PC-9 (cell line): ENCODE measurements around the gene NINL. TPM values are rescaled to one million over a fixed set of nuclear protein-coding genes. Genes with fewer than 3 reads are reported as not detected.
A peak's percentile ranks its signal among the peaks of the same experiment; 100 is the strongest.

Experiments
- BruUV-seq: library from RNA; stranded (reverse); fragments of 400-500 nt; replicated peaks from 2 replicates; lab custom pipeline; 2021; lab: Mats Ljungman, UMichigan
- CTCF ChIA-PET: fragments of 300-600 bp; sonication (Branson Sonifier 250); formaldehyde crosslinking; loops from one replicate; lab custom pipeline; 2022; ENCODE audit warnings: antibody characterized with exemption; lab: Charles Lee
- POLR2A ChIA-PET: fragments of 300-600 bp; sonication (Branson Sonifier 250); formaldehyde crosslinking; loops from one replicate; lab custom pipeline; 2022; ENCODE audit warnings: antibody characterized with exemption; ENCODE audit not compliant: unreplicated experiment; lab: Charles Lee
- DNase-seq, 2 experiments: peaks; one replicate each; pipeline versions ENCODE4 v3.0.0 to v3.0.0-alpha.2; 2015 to 2022; ENCODE audit warnings: mixed read lengths in 1 of 2
- H2AFZ ChIP-seq: fragments of 200-600 bp; sonication (generic); 2 replicates; pipeline ENCODE4 v1.8.1; 2017; ENCODE audit warnings: antibody characterized with exemption
- H3F3A ChIP-seq: fragments of 200-600 bp; sonication (generic); 2 replicates; pipeline ENCODE4 v1.8.1; 2017; ENCODE audit warnings: antibody characterized with exemption, mild to moderate bottlenecking, low read depth; ENCODE audit not compliant: insufficient read depth
- H3K27ac ChIP-seq: fragments of 200-600 bp; sonication (generic); 2 replicates; pipeline ENCODE4 v1.6.1; 2016; ENCODE audit warnings: mixed run types
- H3K27me3 ChIP-seq: fragments of 200-600 bp; sonication (generic); 2 replicates; pipeline ENCODE4 v1.6.1; 2016; ENCODE audit warnings: low read depth, mixed run types; ENCODE audit not compliant: insufficient read depth
- H3K36me3 ChIP-seq: fragments of 200-600 bp; sonication (generic); 2 replicates; pipeline ENCODE4 v1.6.1; 2016; ENCODE audit warnings: low read depth, mixed run types
- H3K4me1 ChIP-seq: fragments of 200-600 bp; sonication (generic); replicated peaks from 2 replicates; pipeline ENCODE4 v1.6.1; 2016; ENCODE audit warnings: mixed run types; ENCODE audit not compliant: insufficient read depth
- H3K4me2 ChIP-seq: fragments of 200-600 bp; sonication (generic); 2 replicates; pipeline ENCODE4 v1.6.1; 2017; ENCODE audit warnings: mixed run types
- H3K4me3 ChIP-seq: fragments of 200-600 bp; sonication (generic); 2 replicates; pipeline ENCODE4 v1.6.1; 2016; ENCODE audit warnings: mixed run types
- H3K79me2 ChIP-seq: fragments of 200-600 bp; sonication (generic); 2 replicates; pipeline ENCODE4 v1.6.1; 2017; ENCODE audit warnings: low read depth, mixed run types
- H3K9me2 ChIP-seq: fragments of 200-600 bp; sonication (generic); 2 replicates; pipeline ENCODE4 v1.8.1; 2017; ENCODE audit warnings: mild to moderate bottlenecking; ENCODE audit not compliant: insufficient read depth
- H3K9me3 ChIP-seq: fragments of 200-600 bp; sonication (generic); 2 replicates; pipeline ENCODE4 v1.8.1; 2016; ENCODE audit warnings: low read depth; ENCODE audit not compliant: insufficient read depth
- H4K20me1 ChIP-seq: fragments of 200-600 bp; sonication (generic); 2 replicates; pipeline ENCODE4 v1.8.1; 2017; ENCODE audit not compliant: insufficient read depth
- EZH2 ChIP-seq: fragments of 200-600 bp; sonication (generic); IDR thresholded peaks from 2 replicates; pipeline ENCODE4 v1.8.0; 2017; ENCODE audit warnings: antibody characterized with exemption, low read depth
- intact Hi-C: fragments of 100-400 bp; cut with micrococcal nuclease; formaldehyde crosslinking; loops from one replicate; pipeline ENCODE4 v1.10.0; 2022; ENCODE audit not compliant: unreplicated experiment
- total RNA-seq: library from RNA; stranded (reverse); gene quantifications from 2 replicates; pipeline ENCODE4 v1.2.3, GENCODE V29; 2021
- TF ChIP-seq, protein P1 (sequence below): fragments of 200-600 bp; sonication (generic); conservative IDR thresholded peaks from 2 replicates; pipeline ENCODE4 v1.6.1; 2017; ENCODE audit warnings: mixed run types, antibody characterized with exemption, mild to moderate bottlenecking, moderate library complexity

NINL gene
- total RNA-seq, 1 experiment from 2014 or later: 19.6 TPM

DNA sequence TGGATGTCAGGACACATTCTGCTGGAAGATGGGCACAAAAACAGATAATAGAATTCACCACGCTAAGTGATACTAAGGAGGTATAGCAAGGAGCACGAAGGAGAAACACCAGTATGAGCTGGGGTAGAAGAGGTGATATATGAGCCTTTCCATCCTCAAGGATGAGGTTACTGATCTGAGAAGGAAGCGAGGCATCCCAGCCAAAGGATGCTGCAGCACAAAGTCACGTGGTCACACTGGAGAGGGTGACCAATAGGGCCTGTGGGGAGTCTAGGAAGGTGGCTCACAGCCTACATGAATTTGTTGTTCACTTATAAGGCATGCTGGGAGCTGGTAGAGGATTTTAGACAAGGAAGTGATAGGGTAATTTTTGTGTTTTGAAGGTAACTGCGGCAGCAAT is 176.4 kb downstream of the NINL start:
- H3K4me3 ChIP-seq: peak overlapping the region; percentile 74; the same call in 1 of the 2 replicates
- H4K20me1 ChIP-seq: no peaks in the 10 kb centered on the region
- no TSS peak for BruUV-seq
- H2AFZ ChIP-seq: no peak overlapping the region
- peak overlapping the region; percentile 89 for H3K4me2 ChIP-seq
- TF ChIP-seq, protein P1, sequence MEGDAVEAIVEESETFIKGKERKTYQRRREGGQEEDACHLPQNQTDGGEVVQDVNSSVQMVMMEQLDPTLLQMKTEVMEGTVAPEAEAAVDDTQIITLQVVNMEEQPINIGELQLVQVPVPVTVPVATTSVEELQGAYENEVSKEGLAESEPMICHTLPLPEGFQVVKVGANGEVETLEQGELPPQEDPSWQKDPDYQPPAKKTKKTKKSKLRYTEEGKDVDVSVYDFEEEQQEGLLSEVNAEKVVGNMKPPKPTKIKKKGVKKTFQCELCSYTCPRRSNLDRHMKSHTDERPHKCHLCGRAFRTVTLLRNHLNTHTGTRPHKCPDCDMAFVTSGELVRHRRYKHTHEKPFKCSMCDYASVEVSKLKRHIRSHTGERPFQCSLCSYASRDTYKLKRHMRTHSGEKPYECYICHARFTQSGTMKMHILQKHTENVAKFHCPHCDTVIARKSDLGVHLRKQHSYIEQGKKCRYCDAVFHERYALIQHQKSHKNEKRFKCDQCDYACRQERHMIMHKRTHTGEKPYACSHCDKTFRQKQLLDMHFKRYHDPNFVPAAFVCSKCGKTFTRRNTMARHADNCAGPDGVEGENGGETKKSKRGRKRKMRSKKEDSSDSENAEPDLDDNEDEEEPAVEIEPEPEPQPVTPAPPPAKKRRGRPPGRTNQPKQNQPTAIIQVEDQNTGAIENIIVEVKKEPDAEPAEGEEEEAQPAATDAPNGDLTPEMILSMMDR: no peak
- TF ChIP-seq EZH2: no peak
- POLR2A ChIA-PET: interaction anchor here (0.6 kb wide), 1 partner anchor 10 kb away, joined by 6 read pairs; no protein-coding TSS in a partner anchor
- peaks cover 12% of the 10 kb centered on the region; the same call in 1 of the 2 replicates for H3K4me1 ChIP-seq
- H3K36me3 ChIP-seq: 0 out of 2 replicates have a peak, but pooled peaks cover 5% of the 10 kb centered on the region
- H3K27me3 ChIP-seq: no peaks in the 10 kb centered on the region
- H3F3A ChIP-seq: no peaks in the 10 kb centered on the region; the same call in 1 of the 2 replicates
- no peaks in the 10 kb centered on the region for H3K9me2 ChIP-seq
- H3K79me2 ChIP-seq: peaks cover 36% of the 10 kb centered on the region
- no peak overlapping the region for H3K27ac ChIP-seq
- DNase-seq: no peak
- CTCF ChIA-PET: no interaction called here
- intact Hi-C loops: loop anchor here (5.0 kb wide), 1 partner anchor 213 kb away; the partner anchor contains the start of gene NANP
- no peaks in the 10 kb centered on the region for H3K9me3 ChIP-seq

DNA sequence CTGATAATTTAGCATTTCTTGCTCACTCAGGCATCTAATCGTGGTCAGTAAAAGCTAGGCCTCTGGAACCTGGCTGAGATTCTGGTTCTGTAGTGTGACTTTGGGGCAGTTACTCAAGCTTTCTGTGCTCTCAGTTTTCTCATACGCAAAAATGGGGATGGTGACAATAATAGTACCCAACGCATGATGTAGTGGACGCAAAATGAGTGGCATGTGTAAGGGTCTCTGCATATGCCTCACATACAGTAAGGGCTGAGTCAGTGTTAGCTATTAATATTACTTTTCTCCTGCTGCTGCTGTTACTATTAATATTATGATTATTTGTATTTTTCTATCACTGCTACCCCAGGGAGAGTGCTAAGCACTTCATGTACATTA is 177.2 kb downstream of the NINL start:
- BruUV-seq: no TSS peak
- Histone ChIP-seq H4K20me1 (no peaks in the 10 kb centered on the region), H3F3A (no peaks in the 10 kb centered on the region; the same call in 1 of the 2 replicates), H3K27ac (no peak overlapping the region), H3K4me2 (peak overlapping the region; percentile 89), H2AFZ (peak overlapping the region; percentile 91), H3K4me1 (peaks cover 12% of the 10 kb centered on the region; the same call in 1 of the 2 replicates), H3K27me3 (no peaks in the 10 kb centered on the region), H3K36me3 (no peaks in the 10 kb centered on the region), H3K4me3 (peak overlapping the region; percentile 74), H3K9me3 (no peaks in the 10 kb centered on the region; the same call in 1 of the 2 replicates), H3K9me2 (no peaks in the 10 kb centered on the region), H3K79me2 (peaks cover 36% of the 10 kb centered on the region)
- CTCF ChIA-PET: interaction anchor here (1.4 kb wide), 1 partner anchor 9 kb away, joined by 5 read pairs; no protein-coding TSS in a partner anchor
- intact Hi-C loops: loop anchor here (5.0 kb wide), 1 partner anchor 214 kb away; the partner anchor contains the start of gene NANP
- no peak for DNase-seq
- TF ChIP-seq, protein P1: no peak
- TF ChIP-seq EZH2: no peak
- POLR2A ChIA-PET: interaction anchor here (0.6 to 0.8 kb wide), 3 partner anchors 10 to 112 kb away, joined by 3 to 6 read pairs (median 3); no protein-coding TSS in a partner anchor

DNA sequence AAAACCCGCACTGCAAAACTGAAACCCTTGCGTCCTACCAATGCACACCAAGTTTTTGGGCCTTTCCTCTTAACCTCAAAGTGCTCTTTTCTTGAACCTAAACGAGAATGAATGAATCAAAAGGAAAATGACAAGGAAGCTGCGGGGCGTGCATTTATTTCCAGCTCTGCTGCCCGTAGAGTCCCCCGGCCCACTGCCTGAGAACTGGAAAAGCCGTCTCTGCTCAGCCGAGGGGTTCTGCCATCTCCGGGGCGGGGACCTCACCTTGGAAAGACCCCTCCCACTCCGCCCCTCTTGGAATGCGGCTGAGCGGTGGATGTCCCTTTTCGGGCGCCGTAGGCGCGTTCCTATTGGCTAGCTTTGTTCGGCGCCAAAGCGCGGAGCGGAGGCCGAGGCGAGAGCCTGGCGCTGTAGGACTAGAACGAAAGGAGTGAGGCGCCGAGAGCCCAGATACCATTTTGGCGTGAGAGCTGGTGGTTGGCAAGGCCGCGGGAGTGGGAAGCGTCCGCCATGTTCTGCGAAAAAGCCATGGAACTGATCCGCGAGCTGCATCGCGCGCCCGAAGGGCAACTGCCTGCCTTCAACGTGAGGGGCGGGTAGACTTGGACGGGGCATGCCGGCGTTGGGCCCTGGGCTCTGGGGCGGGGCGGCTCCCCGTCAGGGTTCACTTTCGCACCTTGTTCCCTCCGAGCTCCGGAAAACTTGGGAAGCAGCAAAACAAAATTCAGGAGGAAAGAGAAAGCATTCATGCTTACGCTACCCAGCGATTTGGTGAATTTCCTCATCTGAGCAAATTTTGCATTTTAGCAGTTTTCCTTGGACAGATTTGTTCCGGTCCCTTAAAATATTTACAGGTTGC is 177.8 kb downstream of the NINL start, which contains the start of gene GINS1:
TSS of gene GINS1 (plus strand) at position 363 of the 859 bp plus-strand sequence. CDS start at position 511, 148 bp downstream.
- DNase-seq: peak; percentile 78 to 95
- BruUV-seq: TSS peak; percentile 77
- Histone ChIP-seq H3K4me1 (peaks cover 12% of the 10 kb centered on the region; the same call in 1 of the 2 replicates), H4K20me1 (no peaks in the 10 kb centered on the region), H3K36me3 (no peaks in the 10 kb centered on the region), H3K27ac (0 out of 2 replicates have a peak within 1 kb of the TSS, but pooled peaks have one; percentile 7), H3K4me3 (peak within 1 kb of the TSS; percentile 74), H3K9me3 (peaks cover 2% of the 10 kb centered on the region; the same call in 1 of the 2 replicates), H3K4me2 (peak within 1 kb of the TSS; percentile 89), H3K9me2 (no peaks in the 10 kb centered on the region), H2AFZ (peak within 1 kb of the TSS; percentile 91), H3K27me3 (no peaks in the 10 kb centered on the region), H3F3A (no peaks in the 10 kb centered on the region; the same call in 1 of the 2 replicates), H3K79me2 (peaks cover 36% of the 10 kb centered on the region)
- CTCF ChIA-PET: interaction anchor here (0.6 to 1.4 kb wide), 3 partner anchors 8 to 160 kb away, joined by 3 to 5 read pairs (median 5); no protein-coding TSS in a partner anchor
- POLR2A ChIA-PET: interaction anchor here (0.6 to 0.8 kb wide), 6 partner anchors 10 to 1729 kb away, joined by 3 to 6 read pairs (median 3); no protein-coding TSS in a partner anchor
- TF ChIP-seq, protein P1: no peak
- no peak for TF ChIP-seq EZH2
- intact Hi-C loops: loop anchor here (5.0 kb wide), 1 partner anchor 215 kb away; the partner anchor contains the start of gene NANP
